Glomerular visceral epithelial cell (primary cell): ENCODE data around the gene MAPK10.

Experiments used
- DNase-seq: peaks from one replicate; pipeline ENCODE4 v3.0.0-alpha.2; 2016; ENCODE audit errors: extremely low spot score

Gene MAPK10

DNA sequence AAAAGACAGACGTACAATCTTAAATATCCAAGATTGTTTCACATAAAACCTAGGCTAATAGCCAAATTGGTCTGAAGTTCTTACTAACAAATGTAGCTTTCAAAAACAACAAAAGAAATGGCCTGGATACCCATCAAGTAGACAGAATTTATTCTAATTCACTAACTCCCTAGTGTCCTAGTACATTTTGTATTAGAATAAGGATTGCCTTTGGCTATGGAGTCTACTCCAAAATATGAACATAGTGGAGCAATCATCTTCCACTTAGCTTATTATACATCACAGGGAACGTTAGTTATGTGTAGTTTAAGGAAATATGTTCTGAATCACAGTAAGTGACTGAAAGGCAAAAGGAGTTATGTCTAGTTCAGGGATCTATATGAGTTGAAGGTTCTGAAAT, 81.7 kb downstream of the MAPK10 start:
- no peak for DNase-seq

DNA sequence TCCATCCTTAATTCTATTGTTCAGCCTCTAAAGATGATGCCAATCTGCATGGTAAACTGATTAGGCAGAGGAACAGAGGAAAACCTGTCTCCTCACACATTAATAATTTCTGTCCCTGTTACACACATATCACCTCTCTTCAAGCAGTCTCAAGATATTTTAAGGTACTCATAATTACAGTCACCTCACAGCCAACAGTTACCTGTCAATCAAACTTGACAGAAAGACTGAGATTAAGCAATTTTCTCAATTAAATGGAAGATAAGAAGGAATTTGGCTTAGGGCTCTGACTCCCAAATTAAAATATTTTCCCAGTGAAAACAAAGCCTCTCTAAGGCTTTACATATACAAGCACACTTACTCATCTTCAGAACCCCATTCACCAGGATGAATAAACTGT, 85.2 kb downstream of the MAPK10 start:
- no peak for DNase-seq

DNA sequence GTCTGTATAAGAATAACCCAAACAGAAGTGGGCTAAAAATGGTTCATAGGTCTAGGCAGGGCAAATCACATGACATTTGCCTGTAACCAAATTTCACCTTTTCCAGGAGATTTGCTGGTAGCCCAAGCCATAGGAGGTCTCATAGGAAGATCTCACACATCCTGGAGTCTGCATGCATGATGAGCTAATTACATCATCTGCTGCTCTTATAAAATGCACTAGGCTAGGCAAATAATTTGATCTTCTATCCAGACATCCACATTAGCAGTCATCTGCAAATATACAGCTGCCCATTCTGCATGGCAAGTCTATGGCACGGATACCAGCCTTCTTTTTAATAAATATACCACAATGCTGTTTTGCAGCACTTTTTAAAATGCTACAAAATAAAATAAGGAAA, 87.2 kb downstream of the MAPK10 start:
- no peak for DNase-seq

DNA sequence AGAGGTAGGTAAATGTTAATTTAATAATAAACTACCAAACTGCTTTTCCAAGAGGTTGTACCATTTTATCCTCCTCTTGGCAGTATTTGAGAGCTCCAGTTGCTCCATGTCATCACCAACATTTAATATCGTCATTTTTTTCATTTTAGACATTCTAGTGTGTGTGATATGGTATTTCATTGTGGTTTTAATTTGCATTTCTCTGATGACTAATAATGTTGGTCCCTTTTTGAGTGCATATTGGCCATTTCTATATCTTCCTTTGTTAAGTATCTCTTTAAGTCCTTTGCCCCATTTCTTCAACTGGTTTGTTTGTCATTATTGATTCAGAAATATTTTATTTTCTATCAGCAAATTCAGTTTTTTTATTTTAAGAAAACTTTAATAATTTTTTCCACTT, 88.8 kb downstream of the MAPK10 start:
- no peak for DNase-seq

DNA sequence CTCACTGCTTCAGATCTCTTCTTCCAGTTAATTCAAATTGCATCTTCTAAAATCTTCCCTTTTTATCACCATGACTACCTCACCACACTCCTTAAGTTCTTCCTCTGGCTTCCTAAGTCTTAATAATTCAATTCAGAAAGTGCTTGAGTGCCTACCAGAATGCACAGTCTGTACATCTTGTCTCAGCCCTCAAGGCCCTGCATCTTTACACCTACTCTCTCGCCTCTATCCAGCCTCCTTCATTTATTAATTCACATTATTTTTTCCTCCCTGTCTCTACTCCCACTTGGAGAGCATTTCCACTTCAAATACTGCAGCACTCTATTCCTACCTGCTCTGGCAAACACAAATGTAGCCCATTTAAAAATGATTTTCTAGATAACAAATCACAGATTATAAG, 90.5 kb downstream of the MAPK10 start:
- no peak for DNase-seq

DNA sequence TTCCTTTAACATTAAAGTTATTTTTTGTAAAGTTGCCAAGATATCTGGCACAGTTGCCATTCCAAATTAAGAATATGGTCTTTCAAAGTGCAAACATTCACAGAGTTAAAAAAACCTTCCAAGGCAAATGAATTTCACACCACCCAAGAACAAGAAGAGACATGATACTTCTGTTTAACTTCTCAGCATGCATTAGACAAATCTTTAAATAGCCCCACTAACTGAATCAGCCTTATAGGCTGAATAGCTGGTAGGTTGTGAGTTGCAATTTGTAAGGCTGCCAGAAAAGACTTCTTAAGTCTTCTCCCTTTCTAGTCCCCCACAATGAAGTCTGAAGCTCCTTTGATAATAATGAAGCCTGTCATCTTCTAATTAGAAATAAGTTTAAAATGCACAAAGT, 95.6 kb downstream of the MAPK10 start:
- no peak for DNase-seq

DNA sequence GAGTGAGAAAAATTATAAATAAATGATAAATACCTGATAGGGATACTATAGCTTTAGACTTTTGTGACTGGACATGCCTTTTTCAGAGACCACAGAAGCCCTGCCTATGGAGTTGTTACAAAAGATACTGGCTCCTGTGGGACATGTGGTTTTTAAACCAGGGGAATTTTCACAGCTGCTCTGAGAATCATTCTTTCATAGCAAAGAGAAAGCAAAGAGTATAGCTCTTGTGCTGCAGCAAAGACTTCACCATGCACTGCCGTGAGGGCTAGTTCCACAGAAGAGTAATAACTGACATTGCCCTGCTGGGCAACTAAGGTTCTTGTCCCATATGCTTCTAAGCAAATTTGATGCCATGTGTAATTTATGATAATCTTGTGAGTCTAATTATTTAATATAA, 98.2 kb downstream of the MAPK10 start:
- DNase-seq = no peak

DNA sequence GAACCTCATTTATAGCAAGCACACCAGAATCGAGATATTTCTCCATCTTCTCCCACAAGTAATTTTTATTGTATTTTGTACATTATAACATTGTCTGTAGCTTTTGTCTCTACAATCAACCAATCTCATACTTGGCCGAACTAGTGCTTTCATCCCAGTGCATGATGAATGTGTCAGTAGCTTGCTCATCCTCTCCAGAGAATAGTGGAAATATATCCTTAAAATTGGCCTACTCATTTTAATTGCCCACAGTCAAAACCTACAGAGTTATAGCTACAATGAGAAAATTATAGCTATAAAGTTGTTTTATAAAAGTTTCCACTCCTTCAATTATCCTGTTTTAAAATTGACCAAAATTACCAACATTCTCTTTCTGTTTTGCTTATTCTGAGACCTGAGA, 103.8 kb downstream of the MAPK10 start:
- no peak for DNase-seq

DNA sequence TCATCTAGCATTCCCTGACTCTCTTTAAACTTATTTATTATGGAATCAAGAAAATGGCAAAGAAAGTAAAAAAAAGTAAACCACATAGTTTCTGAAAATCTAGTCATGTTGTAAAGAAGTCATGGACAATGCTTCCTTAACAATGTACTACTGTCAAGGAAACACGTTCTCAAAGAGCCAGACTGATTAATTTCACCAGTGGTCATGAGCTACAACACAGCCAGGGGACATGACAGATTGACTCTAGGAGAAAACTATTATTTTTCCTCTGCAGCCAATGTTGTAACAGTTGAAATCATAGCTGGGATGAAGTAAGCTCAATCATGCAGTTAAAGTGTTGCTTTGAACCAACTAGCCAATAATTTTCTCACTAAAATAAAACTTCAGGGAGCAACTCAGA, 109.2 kb downstream of the MAPK10 start:
- no peak for DNase-seq

DNA sequence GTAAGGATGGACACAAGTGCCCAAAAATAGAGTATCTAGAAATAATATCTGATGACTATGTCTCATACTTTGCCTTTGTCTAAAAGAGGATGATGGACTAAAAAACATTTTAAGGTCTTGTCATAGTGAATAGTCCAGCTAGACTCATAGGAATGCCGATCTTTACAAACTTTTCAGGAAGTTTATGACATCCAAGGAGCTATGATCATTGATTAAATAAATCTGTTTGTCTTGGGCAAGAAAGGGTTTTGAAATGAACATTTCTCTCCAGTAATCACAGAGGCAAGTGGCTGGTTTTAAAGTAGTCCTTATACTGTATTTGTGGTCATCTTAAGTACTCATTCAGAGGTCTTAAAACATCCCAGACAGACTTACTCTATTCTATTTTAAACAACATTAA, 109.8 kb downstream of the MAPK10 start:
- DNase-seq = no peak

DNA sequence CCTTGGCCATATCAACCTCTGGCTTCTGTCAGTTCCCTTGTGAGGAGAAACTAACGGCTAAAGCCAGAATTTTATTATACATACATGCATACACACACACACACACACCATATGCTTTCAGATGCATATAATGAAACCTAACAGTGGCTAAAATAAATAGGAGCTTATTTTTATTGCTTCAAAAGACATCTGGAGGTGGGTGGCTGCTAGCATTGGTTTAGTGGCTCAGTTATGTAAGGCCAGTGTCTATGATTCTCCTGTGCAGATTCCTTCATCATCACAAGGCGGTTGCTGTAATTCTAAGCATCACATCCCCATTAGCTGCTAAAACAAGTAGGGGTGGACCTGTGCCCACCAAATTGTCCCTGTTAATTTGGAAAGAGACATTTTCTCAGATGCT, 110.8 kb downstream of the MAPK10 start:
- DNase-seq = no peak

DNA sequence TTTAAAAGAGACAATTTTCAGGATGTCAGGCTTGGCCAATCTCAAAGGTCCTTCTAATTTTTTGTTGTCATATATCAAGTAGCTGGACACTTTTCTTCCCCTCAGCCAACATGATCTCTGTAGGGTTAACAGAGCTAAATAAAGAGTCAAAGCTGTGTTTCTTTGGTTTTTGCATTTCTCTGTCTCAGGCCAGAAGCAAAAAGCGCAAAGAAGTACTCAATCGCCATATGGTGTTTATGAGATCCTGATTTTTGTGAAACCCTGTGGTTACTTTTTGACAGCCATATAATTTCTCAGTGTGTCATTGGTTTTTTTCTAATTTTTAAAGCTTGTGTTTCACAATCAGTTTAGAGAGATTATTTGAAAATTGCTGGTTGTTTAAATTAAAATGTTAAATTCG, 111.9 kb downstream of the MAPK10 start:
- DNase-seq = no peak

DNA sequence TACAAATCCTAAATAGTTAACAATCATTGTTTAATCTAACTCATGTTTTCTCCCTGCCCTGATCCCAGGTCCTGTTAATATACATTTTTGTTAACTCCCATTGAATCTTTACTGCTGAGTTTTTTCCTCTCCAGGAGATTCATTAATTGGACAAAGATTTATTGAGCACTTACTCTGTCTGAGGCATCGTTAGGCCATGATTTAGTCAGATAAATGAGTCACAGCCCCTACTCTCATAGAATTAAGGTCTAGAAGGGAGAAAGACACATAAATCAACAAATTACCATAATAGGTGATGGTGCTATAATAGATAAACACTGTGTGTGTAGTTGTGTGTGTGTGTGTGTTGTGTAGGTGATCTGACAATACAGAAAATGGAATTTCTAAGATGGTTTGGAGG, 112.5 kb downstream of the MAPK10 start:
- DNase-seq = no peak

DNA sequence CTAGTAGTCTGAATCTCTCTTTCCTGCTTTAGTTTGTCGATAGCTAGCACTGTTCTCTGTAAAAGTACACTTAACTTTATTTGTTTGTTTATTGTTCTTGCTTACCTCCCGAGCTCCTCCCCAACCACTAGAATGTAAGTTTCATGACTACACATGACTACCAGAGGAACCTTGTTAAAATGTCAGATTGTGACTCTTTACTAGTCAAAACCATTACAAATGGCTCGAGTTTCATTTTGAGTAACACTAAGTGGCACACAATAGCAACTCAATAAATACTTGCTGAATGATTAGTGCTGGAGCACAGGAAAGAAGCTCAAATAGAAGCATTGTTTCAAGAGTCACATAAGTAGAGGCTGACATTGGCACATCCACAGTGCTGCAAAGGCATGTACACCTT, 116.1 kb downstream of the MAPK10 start:
- DNase-seq = no peak

DNA sequence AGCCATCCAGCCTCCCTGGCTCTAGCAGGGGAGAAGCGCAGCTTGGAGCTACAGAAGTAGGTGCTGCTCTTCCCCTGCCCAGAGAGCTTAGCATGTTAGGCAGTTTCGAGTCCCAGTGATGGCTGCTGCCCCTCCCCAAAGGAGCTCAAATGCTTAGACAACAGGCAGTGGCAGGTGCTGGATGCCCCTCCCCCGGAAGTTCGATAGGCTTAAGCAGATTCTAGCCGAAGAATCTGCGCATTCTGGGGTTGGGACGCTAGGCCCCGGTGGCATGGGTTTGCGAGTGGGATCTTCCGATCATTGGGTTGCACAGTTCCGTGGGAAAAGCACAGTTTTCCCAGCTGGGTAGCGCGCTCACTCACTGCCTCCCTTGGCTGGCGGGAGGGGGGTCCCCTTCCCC, 117.2 kb downstream of the MAPK10 start:
- no peak for DNase-seq

DNA sequence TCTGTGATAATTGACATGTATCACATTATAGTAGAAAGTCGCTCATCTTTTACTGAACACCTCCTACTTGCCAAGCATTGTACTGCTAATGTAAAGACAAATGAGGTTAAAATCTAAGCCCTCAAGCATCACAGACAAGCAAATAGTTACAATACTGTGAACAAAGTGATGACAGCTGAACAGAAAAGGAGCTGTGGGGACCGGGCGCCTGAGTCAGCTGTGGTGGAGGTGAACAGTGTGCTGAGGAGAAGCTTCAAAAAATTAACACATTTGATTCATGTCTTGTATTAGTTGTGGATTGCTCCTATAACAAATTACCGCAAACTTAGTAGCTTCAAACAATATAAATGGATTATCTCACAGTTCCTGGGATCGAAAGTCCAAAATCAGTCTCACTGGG, 124.3 kb downstream of the MAPK10 start:
- no peak for DNase-seq

DNA sequence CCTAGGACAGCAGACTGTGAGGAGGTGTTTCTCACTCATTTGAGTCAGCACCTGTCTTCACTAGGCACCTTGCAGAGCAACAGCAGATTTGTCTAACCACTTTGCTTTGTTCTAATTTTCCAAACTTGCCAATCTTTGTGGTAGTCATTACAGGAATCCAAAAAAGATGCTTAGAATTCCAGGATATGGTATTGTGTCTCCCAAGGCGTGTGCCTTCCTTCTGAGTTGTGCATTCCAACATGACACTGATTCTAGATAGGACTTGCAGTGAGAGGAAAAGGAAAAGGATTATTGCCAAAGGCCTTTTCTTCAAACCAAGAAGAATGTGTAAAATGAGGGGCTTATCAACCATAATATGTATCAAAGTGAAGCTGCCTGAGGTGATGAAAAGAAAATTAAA, 126.2 kb downstream of the MAPK10 start:
- DNase-seq = peak; percentile 4

DNA sequence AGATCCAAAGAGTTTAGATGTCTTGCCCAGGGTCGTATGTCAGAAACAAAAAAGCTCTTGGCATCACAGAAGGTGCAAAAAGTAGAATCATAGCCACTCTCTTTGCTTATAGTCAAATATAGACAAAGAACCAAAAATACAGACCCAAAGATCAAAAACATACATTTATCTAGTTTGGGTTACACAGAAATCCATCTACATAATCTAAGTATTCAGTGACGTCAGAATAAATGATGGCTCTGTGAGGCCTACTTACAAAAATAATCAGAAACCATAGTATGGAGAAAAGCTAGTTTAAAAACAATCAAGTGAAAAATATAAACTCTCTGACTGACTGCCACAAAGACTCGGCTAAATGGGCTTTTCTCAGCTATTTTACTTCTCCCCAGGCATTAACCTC, 126.8 kb downstream of the MAPK10 start:
- no peak for DNase-seq

DNA sequence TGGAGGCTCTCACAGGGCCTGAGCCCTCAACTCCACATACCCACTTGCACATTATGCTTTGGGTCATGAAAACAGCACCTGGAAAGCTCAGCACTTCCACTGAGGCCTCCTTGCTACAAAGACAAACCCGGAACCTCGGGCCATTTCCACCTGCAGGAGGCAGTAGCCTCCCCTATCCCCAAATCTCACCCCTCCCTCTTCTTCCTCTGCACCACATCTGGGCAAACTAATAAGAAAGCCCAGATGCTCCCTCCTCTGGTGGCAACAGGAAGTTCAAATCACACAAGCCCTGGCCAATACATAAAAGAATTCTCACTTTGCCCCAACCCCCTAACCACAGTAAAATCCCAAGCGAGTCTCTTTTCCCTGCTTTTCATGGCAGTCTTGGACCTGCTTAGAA, 136.4 kb downstream of the MAPK10 start:
- DNase-seq = peak; percentile 30

DNA sequence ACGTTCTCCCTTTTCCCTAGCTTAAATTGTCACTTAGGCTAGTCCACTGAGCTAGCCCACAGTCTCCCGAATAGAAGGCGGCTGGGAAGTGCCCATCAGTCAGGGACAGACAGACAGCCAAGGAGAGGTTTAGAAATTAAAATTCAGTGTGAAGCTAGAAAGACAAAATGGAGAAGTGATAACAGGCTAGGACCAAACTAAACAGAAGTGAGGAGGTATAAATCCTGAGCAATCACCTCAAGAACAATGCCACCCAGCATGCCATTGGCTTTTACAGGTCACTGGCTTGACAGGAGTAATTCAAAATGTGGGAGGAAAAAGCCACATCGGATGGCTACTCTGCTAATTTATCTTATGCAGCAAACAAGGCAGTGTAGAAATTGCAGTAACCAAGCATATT, 138.9 kb downstream of the MAPK10 start:
- DNase-seq = no peak

DNA sequence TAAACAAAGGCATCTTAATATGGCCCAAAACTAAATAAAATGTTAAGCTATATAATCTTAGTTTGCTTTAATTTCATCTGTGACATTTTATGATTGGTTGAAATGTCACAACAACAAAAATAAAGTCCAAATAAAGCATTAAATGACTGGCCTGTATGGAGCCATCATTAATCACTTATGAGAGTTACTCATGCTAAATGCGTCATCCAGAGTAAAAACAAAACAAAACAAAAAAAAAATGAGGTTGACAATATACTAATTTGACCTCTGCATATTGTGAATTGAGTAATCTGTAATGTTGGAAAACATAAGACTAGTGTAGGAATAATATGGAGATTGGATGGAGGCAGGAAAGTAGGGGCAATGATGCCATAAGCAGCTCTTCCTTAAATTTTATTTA, 139.7 kb downstream of the MAPK10 start:
- DNase-seq = no peak

DNA sequence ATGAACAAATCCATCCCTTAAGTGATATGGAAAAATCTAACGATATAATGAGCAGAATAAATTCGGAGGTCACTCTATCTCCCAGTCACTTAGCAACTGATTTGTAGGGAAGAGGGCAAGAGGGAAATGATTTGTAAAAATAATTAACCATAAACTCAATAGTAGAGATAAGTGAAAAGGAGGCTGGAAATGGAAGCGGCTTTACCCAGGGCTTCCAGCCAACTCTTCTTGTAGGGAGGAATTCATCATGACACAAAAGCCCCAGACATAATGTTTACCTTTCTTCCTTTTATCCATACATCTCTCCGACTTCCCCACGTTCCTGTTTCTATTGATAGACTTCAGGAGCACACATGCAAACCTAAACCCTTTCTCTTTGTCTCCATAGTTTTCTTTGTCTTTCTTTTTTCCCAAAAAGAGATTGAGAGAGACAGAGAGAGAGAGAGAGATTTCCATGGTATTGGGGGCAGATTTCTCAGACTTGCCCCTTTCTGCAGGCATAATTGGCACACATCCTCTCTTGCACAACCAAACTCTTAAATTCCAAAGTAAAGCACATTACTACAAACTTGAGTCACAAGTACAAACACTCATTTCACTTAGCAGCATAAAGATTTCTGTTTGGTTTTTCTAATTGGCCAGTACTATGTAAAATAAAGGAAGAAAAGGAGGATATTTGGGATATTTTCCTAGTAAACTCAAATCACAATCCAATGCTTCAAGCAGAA, 140.9 kb downstream of the MAPK10 start:
- no peak for DNase-seq

DNA sequence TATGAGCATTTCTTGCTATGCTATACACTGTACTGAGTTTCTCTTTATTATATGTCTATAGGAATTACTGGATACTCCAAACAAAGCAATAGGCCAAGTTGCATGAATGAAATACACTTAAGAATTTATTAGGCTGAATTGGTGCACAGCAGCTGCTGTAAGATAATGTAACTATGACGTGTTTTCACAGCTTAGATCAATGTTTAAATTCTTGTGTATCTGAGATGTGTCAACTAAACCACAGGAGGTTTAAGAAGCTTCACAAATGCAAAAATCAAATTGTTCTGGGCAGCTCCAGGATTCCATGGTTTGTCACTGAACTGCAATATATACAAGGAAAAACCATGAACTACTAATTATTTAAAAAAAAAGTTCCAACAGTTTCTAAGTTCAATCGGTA, 156.7 kb downstream of the MAPK10 start:
- DNase-seq = no peak

DNA sequence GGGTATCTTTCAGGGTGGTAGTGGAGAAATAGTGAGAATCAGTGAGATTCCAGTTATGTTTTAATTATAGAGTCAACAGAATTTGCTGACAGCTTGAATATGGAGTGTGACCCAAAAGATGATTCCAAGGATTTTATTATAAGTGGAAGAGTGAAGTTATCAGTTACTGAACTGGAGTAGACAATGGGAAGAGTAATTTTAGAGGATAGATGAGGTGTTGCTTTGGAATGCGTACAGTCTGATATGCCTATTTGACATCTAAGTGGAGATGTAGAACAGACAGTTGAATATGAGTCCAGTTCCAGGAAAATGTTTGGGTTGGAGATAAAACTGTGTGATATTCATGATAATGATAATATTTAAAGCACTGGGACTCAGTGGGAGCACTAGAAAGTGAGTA, 174.2 kb downstream of the MAPK10 start:
- DNase-seq = no peak

DNA sequence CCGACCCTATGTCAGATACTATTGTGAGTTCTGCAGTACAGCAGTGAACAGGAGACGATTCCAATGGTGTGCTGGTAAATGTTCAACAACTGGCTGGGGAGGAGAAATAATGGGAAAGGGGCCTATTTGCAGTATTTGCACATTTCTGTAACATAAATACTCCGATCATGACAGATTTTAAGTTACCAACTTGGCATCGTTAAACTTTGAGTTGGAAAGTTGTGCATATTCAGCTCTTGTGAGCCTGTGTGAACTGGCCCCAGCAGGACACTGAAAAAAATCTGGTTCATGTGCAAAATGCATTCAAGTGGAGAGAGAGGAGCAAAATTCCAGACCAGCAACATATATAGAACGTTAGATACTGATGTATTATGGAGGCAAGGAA, 175.0 kb downstream of the MAPK10 start:
- DNase-seq = no peak
